Upper lobe of left lung (tissue), 6 donors: ENCODE data around the gene SSC4D. TPM values are rescaled to one million over a fixed set of nuclear protein-coding genes. Genes with fewer than 3 reads are reported as not detected.

Experiments
- ATAC-seq, 2 donors: fragments of 200-7000 bp; cut with Tn5 transposase; one replicate each; pipeline ENCODE4 v1.9.1; 2022; ENCODE audit warnings: mild to moderate bottlenecking in 2 of 2, moderate library complexity in 2 of 2; ENCODE audit not compliant: low FRiP score in 2 of 2
- DNase-seq, 2 donors: peaks; one replicate each; pipeline ENCODE4 v3.0.0-alpha.2; 2019 to 2020
- H3K27ac ChIP-seq, 4 donors: fragments of 200-600 bp; sonication (generic); one replicate each; pipeline ENCODE4 v1.5.1; 2016 to 2019
- H3K27me3 ChIP-seq, 4 donors: fragments of 200-600 bp; sonication (generic); one replicate each; pipeline ENCODE4 v1.5.1; 2017 to 2019
- H3K36me3 ChIP-seq, 4 donors: fragments of 200-600 bp; sonication (generic); one replicate each; pipeline ENCODE4 v1.5.1; 2016 to 2019
- H3K4me1 ChIP-seq, 4 donors: fragments of 200-600 bp; sonication (generic); one replicate each; pipeline ENCODE4 v1.5.1; 2018 to 2019
- H3K4me3 ChIP-seq, 4 donors: fragments of 200-600 bp; sonication (generic); one replicate each; pipeline ENCODE4 v1.5.1; 2017 to 2019; ENCODE audit warnings: mild to moderate bottlenecking in 2 of 4, moderate library complexity in 1 of 4
- H3K9me3 ChIP-seq, 4 donors: fragments of 200-600 bp; sonication (generic); one replicate each; pipeline ENCODE4 v1.5.1; 2018 to 2019
- EP300 ChIP-seq, 4 donors: sonication (generic); formaldehyde crosslinking; IDR thresholded peaks; one replicate each; pipeline ENCODE4 v1.5.1; 2017; ENCODE audit warnings: antibody characterized with exemption in 4 of 4, control low read depth in 2 of 4
- POLR2A ChIP-seq, 4 donors: fragments of 450-650 bp; IDR thresholded peaks; one replicate each; pipeline ENCODE4 v1.5.1; 2016 to 2017; ENCODE audit warnings: antibody characterized with exemption in 4 of 4, mild to moderate bottlenecking in 2 of 4
- POLR2AphosphoS5 ChIP-seq, 2 donors: sonication (generic); formaldehyde crosslinking; IDR thresholded peaks; one replicate each; pipeline ENCODE4 v1.5.1; 2017; ENCODE audit warnings: antibody characterized with exemption in 2 of 2
- WGBS, 2 donors: methylation state at CpG; one replicate each; pipeline ENCODE4 v1.1.5; 2017 to 2018; 5-methylcytosine and 5-hydroxymethylcytosine counted together
- total RNA-seq, 6 donors: library from RNA; depleted of rRNA in 4 of 6; stranded (reverse); fragments of >200 nt in 4 of 6; gene quantifications; one replicate each; pipeline versions ENCODE4 v1.1.0 to v1.2.1, GENCODE V29; 2016 to 2021
- TF ChIP-seq, protein P1 (sequence below), 6 experiments: fragments of 450-650 bp in 4 of 6; fragments of 200-600 bp in 2 of 6; sonication (generic) in 2 of 6; IDR thresholded peaks; one replicate each; pipeline ENCODE4 v1.5.1; 2016 to 2019; ENCODE audit warnings: antibody characterized with exemption in 6 of 6
- donor health status: DM: no; HTN: no; CAD: no; lungs with moderate emphysema.
- donor health status: DM: no; HTN: yes; CAD: no; lungs with severe emphysema.

SSC4D gene
- total RNA-seq, 6 donors from 2014 or later = 1.7 to 2.1 (median 1.9) TPM; not detected in 1

DNA sequence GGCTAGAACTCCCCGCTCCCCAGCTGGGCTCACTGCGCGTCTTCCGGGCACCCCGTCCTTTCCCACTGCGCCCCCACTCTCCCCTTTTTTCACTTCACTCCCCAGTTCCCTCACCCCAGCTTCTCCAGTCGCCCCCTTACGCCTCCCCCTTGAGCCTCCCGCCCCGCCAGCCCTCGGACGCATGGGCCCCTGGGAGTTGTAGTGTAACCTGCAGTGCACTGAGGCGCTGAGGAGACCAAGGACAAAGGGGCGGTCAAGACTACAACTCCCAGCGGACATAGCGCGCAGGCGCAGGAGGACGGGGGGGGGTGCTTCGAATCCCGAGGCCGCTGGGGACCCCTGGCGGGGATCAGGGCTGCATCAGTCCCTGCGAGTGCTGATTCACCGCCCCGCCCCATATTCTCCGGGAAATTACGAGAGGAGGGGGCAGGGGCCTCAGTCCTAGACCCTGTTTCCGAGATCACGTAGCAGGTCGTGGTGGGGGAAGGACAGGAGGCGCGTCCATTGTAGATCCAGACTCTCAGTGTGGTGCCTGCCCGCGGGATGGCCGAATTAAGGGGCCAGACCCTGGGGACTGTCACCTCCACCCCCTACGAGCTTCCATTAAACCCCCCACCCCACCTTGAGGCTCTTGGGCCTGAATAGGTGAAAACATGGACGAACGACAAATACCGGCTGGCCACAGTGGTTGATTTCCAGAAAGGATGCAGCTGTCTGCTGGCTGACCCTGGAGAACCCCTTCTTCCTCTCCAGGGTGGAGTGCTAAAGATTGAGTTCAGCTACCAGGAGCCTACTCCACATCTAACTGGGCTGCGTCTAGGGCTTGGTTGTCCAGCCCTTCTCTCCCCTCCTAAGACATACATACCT, 50.2 kb downstream of the SSC4D start:
- peaks cover 36 to 52% (median 41%) of the 10 kb centered on the region in 4 donors for H3K4me1 ChIP-seq
- peak overlapping the region; percentile 85 to 100 (median 92) for H3K4me3 ChIP-seq
- DNase-seq = peak; percentile 96 to 99
- H3K36me3 ChIP-seq = peaks cover 0 to 6% (median 0%) of the 10 kb centered on the region in 4 donors
- no peaks in the 10 kb centered on the region for H3K9me3 ChIP-seq
- peak overlapping the region; percentile 98 to 100 (median 98) for H3K27ac ChIP-seq
- TF ChIP-seq EP300 (IDR thresholded peaks at IDR 0.05) (peak in 3 of 4 donors; percentile 7 to 80 (median 61)), POLR2AphosphoS5 (IDR thresholded peaks at IDR 0.05) (peak; percentile 78 to 82), POLR2A (IDR thresholded peaks at IDR 0.05) (peak in 1 of 4 donors; percentile 17)
- TF ChIP-seq, protein P1, sequence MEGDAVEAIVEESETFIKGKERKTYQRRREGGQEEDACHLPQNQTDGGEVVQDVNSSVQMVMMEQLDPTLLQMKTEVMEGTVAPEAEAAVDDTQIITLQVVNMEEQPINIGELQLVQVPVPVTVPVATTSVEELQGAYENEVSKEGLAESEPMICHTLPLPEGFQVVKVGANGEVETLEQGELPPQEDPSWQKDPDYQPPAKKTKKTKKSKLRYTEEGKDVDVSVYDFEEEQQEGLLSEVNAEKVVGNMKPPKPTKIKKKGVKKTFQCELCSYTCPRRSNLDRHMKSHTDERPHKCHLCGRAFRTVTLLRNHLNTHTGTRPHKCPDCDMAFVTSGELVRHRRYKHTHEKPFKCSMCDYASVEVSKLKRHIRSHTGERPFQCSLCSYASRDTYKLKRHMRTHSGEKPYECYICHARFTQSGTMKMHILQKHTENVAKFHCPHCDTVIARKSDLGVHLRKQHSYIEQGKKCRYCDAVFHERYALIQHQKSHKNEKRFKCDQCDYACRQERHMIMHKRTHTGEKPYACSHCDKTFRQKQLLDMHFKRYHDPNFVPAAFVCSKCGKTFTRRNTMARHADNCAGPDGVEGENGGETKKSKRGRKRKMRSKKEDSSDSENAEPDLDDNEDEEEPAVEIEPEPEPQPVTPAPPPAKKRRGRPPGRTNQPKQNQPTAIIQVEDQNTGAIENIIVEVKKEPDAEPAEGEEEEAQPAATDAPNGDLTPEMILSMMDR (IDR thresholded peaks at IDR 0.05) = peak; percentile 61 to 96 (median 93)
- WGBS, 2 donors = 0 to 1% methylated on average over 26 to 38 of the region's 41 CpGs
- ATAC-seq = peak; percentile 96 to 99
- no peaks in the 10 kb centered on the region for H3K27me3 ChIP-seq

DNA sequence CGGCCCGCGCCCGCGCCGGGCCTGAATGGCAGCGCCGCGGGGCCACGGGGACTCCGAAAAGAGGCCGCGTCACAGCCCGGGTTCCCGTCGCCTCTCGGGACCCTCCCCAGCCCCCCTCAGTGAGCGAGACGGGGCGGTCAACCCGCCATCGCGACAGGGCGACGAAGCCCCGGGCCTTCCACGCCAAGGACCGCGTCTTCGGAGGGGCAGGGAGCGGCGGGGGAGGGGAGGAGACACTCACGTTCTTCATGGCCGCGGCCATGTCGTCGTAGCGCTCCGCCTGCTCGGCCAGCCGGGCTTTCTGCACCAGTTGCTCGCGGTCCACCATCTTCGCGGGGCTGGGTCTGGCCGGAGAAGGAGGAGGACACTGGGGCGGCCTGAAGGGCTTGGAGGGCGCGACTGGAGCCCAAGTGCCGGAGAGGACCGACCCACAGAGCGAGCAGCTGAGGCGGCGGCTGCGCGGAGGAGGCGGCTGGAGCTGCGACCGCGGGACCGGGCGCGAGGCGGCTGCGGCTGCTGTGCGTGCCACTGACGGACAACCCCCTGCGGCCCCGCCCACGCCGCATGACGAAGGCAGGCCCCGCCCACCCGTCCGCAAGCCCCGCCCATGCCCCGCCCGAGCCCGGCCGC, 50.9 kb downstream of the SSC4D start, which contains the start of gene YWHAG:
TSS of gene YWHAG (minus strand) at position 511 of the 630 bp plus-strand sequence. CDS start at position 328, 183 bp downstream.
- H3K9me3 ChIP-seq = no peaks in the 10 kb centered on the region
- peak within 1 kb of the TSS; percentile 98 to 100 (median 98) for H3K27ac ChIP-seq
- no peaks in the 10 kb centered on the region for H3K27me3 ChIP-seq
- TF ChIP-seq EP300 (IDR thresholded peaks at IDR 0.05) (peak in 1 of 4 donors; percentile 63), POLR2A (IDR thresholded peaks at IDR 0.05) (peak; percentile 80 to 99 (median 96)), POLR2AphosphoS5 (IDR thresholded peaks at IDR 0.05) (peak; percentile 98 to 99)
- TF ChIP-seq, protein P1 (IDR thresholded peaks at IDR 0.05) = no peak
- H3K36me3 ChIP-seq = peaks cover 0 to 6% (median 0%) of the 10 kb centered on the region in 4 donors
- H3K4me3 ChIP-seq = peak within 1 kb of the TSS; percentile 85 to 100 (median 92)
- ATAC-seq (peak; percentile 96 to 97), DNase-seq (peak; percentile 92 to 99)
- WGBS, 2 donors = 0 to 1% methylated on average over 5 to 50 of the region's 80 CpGs
- peaks cover 32 to 51% (median 37%) of the 10 kb centered on the region in 4 donors for H3K4me1 ChIP-seq

DNA sequence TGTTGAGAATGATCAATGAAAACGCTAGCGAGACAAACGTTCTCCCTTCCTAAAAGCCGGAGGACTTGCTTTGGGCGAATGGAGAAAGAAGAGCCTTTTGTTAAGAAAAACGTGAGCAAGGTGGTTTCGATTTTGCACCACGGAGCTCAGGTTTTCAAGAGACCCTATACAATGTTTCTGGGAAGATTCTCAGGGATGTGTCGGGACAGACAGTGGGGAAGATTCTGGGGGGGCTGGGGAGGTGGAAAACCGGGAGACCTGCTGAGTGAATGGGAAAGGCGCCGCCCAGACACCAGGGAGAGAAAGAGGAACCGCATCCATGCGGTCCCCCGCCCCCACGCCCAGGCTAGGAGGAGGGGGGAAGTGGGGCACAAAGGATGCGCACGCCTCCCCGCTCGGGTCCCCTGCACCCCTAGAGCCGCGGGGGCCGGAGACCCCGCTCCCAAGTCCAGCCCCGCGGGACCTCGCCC, 51.5 kb downstream of the SSC4D start:
- no peaks in the 10 kb centered on the region for H3K9me3 ChIP-seq
- WGBS, 2 donors = 0 to 1% methylated on average over 12 to 27 of the region's 27 CpGs
- TF ChIP-seq, protein P1 (IDR thresholded peaks at IDR 0.05) = no peak
- TF ChIP-seq POLR2A (IDR thresholded peaks at IDR 0.05) = no peak
- TF ChIP-seq EP300 (IDR thresholded peaks at IDR 0.05) = no peak
- no peak for TF ChIP-seq POLR2AphosphoS5 (IDR thresholded peaks at IDR 0.05)
- peak overlapping the region; percentile 98 to 100 (median 98) for H3K27ac ChIP-seq
- peaks cover 0 to 6% (median 0%) of the 10 kb centered on the region in 4 donors for H3K36me3 ChIP-seq
- H3K4me1 ChIP-seq = peaks cover 32 to 57% (median 37%) of the 10 kb centered on the region in 4 donors
- H3K27me3 ChIP-seq = no peaks in the 10 kb centered on the region
- peak overlapping the region; percentile 85 to 100 (median 92) for H3K4me3 ChIP-seq
- peak in 1 of 2 donors; percentile 70 for ATAC-seq
- peak in 1 of 2 donors; percentile 77 for DNase-seq

DNA sequence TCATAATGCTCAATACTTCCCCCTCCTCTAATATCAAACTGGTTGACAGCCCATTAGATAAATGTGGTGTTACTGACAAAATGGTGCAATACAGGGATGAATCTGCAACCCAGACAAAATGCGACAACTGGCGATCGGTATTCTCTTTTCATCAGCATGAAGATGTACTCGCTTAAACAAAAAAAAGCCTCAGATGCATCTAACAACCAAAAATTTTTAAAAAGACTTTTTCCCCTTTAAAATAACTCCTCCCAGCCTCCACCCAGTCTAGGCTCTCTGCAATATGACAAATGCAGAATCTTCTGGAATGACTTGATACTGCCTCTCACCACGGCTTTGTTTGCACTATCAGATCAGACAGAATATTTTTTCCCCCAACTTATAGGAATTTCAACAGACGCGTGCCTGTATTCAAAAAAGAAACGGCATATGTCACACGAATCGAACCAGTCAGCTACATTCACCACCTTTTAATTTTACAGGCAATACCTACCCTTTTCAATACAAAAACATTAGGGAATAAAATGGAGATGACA, 52.0 kb downstream of the SSC4D start:
- TF ChIP-seq EP300 (IDR thresholded peaks at IDR 0.05) (no peak), POLR2AphosphoS5 (IDR thresholded peaks at IDR 0.05) (no peak), POLR2A (IDR thresholded peaks at IDR 0.05) (no peak)
- TF ChIP-seq, protein P1 (IDR thresholded peaks at IDR 0.05) = no peak
- peak overlapping the region; percentile 85 to 100 (median 92) for H3K4me3 ChIP-seq
- H3K36me3 ChIP-seq = peaks cover 0 to 6% (median 0%) of the 10 kb centered on the region in 4 donors
- H3K27me3 ChIP-seq = no peaks in the 10 kb centered on the region
- no peaks in the 10 kb centered on the region for H3K9me3 ChIP-seq
- WGBS, 2 donors = 1 to 4% methylated on average over 10 of the region's 10 CpGs
- H3K4me1 ChIP-seq = peaks cover 32 to 62% (median 39%) of the 10 kb centered on the region in 4 donors
- H3K27ac ChIP-seq = peak overlapping the region; percentile 98 to 100 (median 98)
- ATAC-seq = no peak
- DNase-seq = no peak
